MM.1S (cell line): ENCODE data around the gene KCTD18.

ENCODE experiments used
- DNase-seq: peaks from one replicate; pipeline ENCODE4 v3.0.0-alpha.2; 2015
- H2AFZ ChIP-seq: fragments of 300-600 bp; sonication (generic); 2 replicates; pipeline ENCODE4 v1.6.0; 2016; ENCODE audit warnings: antibody characterized with exemption, low read length
- H3F3A ChIP-seq: fragments of 300-600 bp; sonication (generic); 2 replicates; pipeline ENCODE4 v1.6.1; 2016; ENCODE audit warnings: mild to moderate bottlenecking, antibody characterized with exemption, low read length, moderate library complexity, mixed read lengths; ENCODE audit not compliant: insufficient read depth
- H3K27ac ChIP-seq: fragments of 300-600 bp; sonication (generic); 2 replicates; pipeline ENCODE4 v1.5.1; 2016; ENCODE audit warnings: mild to moderate bottlenecking, low read length
- H3K27me3 ChIP-seq: fragments of 300-600 bp; sonication (generic); replicated peaks from 2 replicates; pipeline ENCODE4 v1.6.0; 2016; ENCODE audit warnings: low read length; ENCODE audit not compliant: insufficient read depth
- H3K36me3 ChIP-seq: fragments of 300-600 bp; sonication (generic); replicated peaks from 2 replicates; pipeline ENCODE4 v1.6.1; 2016; ENCODE audit warnings: mild to moderate bottlenecking, low read length, mixed read lengths; ENCODE audit not compliant: insufficient read depth
- H3K4me1 ChIP-seq: fragments of 300-600 bp; sonication (generic); 2 replicates; pipeline ENCODE4 v1.6.1; 2016; ENCODE audit warnings: low read length, mixed read lengths
- H3K4me2 ChIP-seq: fragments of 300-600 bp; sonication (generic); 2 replicates; pipeline ENCODE4 v1.6.0; 2016; ENCODE audit warnings: low read depth, low read length
- H3K4me3 ChIP-seq: fragments of 300-600 bp; sonication (generic); 2 replicates; pipeline ENCODE4 v1.5.1; 2016; ENCODE audit warnings: low read length, mixed read lengths
- H3K79me2 ChIP-seq: fragments of 300-600 bp; sonication (generic); 2 replicates; pipeline ENCODE4 v1.6.1; 2016; ENCODE audit warnings: mixed run types, low read length, mixed read lengths
- H3K9ac ChIP-seq: fragments of 300-600 bp; sonication (generic); 2 replicates; pipeline ENCODE4 v1.6.1; 2016; ENCODE audit warnings: low read length, mixed read lengths
- H3K9me2 ChIP-seq: fragments of 300-600 bp; sonication (generic); replicated peaks from 2 replicates; pipeline ENCODE4 v1.6.1; 2016; ENCODE audit warnings: mild to moderate bottlenecking, low read length, mixed read lengths; ENCODE audit not compliant: insufficient read depth
- H3K9me3 ChIP-seq: fragments of 300-600 bp; sonication (generic); replicated peaks from 2 replicates; pipeline ENCODE4 v1.6.1; 2016; ENCODE audit warnings: mild to moderate bottlenecking, low read length, mixed read lengths; ENCODE audit not compliant: insufficient read depth
- H4K20me1 ChIP-seq: fragments of 300-600 bp; sonication (generic); 2 replicates; pipeline ENCODE4 v1.6.1; 2016; ENCODE audit warnings: mild to moderate bottlenecking, low read length, moderate library complexity, mixed read lengths; ENCODE audit not compliant: insufficient read depth
- EZH2 ChIP-seq: fragments of 300-600 bp; sonication (generic); optimal IDR thresholded peaks from 2 replicates; pipeline ENCODE3; 2017; ENCODE audit warnings: low read depth, mild to moderate bottlenecking, antibody characterized with exemption, low read length, mixed read lengths
- EZH2phosphoT487 ChIP-seq: fragments of 300-600 bp; sonication (generic); IDR thresholded peaks from 2 replicates; pipeline ENCODE4 v1.6.1; 2018; ENCODE audit warnings: antibody characterized with exemption, low read length
- TF ChIP-seq, protein P1 (sequence below): fragments of 300-600 bp; sonication (generic); IDR thresholded peaks from 2 replicates; pipeline ENCODE4 v1.5.1; 2016; ENCODE audit warnings: antibody characterized with exemption, low read length, mixed read lengths

KCTD18 gene

DNA sequence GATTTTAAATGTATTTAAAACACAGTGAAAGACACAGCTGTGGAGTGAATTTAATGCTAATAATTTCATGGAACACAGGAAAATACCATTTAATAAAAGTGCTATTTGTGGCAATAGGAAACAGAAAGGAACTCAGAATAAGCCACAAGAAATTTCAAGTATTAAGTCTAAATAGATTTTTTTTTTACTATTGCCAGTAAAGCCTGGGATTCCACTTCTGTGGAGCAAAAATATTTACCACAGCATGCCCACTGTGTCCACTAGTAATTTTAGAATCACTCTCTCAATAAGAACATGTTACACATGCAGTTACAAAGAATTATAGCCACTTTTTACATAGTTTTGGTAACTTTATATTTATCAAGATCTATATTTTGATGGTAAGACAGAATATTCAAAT lies 17.2 kb downstream of the KCTD18 start:
- TF ChIP-seq, protein P1, sequence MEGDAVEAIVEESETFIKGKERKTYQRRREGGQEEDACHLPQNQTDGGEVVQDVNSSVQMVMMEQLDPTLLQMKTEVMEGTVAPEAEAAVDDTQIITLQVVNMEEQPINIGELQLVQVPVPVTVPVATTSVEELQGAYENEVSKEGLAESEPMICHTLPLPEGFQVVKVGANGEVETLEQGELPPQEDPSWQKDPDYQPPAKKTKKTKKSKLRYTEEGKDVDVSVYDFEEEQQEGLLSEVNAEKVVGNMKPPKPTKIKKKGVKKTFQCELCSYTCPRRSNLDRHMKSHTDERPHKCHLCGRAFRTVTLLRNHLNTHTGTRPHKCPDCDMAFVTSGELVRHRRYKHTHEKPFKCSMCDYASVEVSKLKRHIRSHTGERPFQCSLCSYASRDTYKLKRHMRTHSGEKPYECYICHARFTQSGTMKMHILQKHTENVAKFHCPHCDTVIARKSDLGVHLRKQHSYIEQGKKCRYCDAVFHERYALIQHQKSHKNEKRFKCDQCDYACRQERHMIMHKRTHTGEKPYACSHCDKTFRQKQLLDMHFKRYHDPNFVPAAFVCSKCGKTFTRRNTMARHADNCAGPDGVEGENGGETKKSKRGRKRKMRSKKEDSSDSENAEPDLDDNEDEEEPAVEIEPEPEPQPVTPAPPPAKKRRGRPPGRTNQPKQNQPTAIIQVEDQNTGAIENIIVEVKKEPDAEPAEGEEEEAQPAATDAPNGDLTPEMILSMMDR, result no peak
- TF ChIP-seq EZH2 (no peak), EZH2phosphoT487 (no peak)
- H3F3A ChIP-seq, result no peaks in the 10 kb centered on the region
- no peak for DNase-seq
- no peak overlapping the region for H2AFZ ChIP-seq
- H3K79me2 ChIP-seq, result no peaks in the 10 kb centered on the region
- no peaks in the 10 kb centered on the region for H3K4me1 ChIP-seq
- no peaks in the 10 kb centered on the region for H3K9me3 ChIP-seq
- H3K36me3 ChIP-seq, result no peaks in the 10 kb centered on the region; the same call in 1 of the 2 replicates
- no peak overlapping the region for H3K27ac ChIP-seq
- no peaks in the 10 kb centered on the region for H3K9me2 ChIP-seq
- no peak overlapping the region for H3K4me2 ChIP-seq
- no peaks in the 10 kb centered on the region for H4K20me1 ChIP-seq
- no peaks in the 10 kb centered on the region for H3K27me3 ChIP-seq
- no peak overlapping the region for H3K9ac ChIP-seq
- no peak overlapping the region for H3K4me3 ChIP-seq

DNA sequence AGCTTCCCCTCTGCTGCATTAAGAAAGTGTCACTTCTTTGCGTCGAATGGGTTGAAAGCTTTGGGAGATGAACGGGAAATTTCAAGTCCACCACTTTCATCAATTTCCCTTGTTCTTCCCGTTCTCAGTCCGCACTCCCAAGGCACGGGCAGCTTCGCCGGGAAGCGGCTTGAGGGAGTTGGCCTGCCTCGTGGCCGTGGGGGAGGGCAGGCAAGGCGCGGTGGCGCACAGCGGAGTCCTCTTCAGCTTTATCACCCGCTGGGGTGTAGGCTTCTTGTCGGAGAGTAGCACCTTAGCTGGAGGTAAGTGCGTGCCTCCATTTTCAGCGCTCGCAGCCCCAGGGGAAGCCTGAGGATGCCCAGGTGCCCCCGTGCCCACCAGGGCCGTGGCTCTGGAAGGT lies 19.9 kb downstream of the KCTD18 start:
- Histone ChIP-seq H3K36me3 (no peaks in the 10 kb centered on the region), H3K4me3 (no peak overlapping the region), H3F3A (no peaks in the 10 kb centered on the region), H3K9me3 (no peaks in the 10 kb centered on the region), H3K27ac (no peak overlapping the region), H3K9me2 (no peaks in the 10 kb centered on the region), H3K4me2 (no peak overlapping the region), H2AFZ (no peak overlapping the region), H3K79me2 (no peaks in the 10 kb centered on the region), H3K27me3 (no peaks in the 10 kb centered on the region), H4K20me1 (no peaks in the 10 kb centered on the region), H3K4me1 (no peaks in the 10 kb centered on the region), H3K9ac (no peak overlapping the region)
- TF ChIP-seq, protein P1, result no peak
- TF ChIP-seq EZH2 (no peak), EZH2phosphoT487 (no peak)
- no peak for DNase-seq

DNA sequence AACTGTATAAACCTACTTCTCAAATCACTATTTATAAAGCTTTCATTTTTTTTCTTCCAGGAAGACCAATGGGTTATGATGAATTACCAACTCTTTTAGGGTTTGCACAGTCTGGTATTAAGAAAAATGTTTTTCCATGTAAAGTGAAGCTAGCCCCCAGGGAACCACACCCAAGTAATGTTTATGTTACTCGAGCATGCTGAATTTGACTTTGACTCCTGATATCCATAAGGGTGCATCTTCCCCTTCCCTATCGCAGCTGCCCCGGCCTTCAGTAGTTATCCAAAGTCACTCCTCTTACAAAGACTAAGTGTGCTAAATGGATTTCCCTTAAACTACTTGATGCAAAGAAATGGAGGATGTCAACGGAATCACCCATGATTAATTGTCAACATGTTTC lies 21.7 kb downstream of the KCTD18 start:
- no peaks in the 10 kb centered on the region for H3K27me3 ChIP-seq
- H3K4me3 ChIP-seq, result no peak overlapping the region
- no peaks in the 10 kb centered on the region for H3F3A ChIP-seq
- no peak overlapping the region for H3K27ac ChIP-seq
- no peaks in the 10 kb centered on the region for H3K36me3 ChIP-seq
- no peak overlapping the region for H2AFZ ChIP-seq
- H3K4me2 ChIP-seq, result no peak overlapping the region
- H3K9ac ChIP-seq, result no peak overlapping the region
- no peaks in the 10 kb centered on the region for H3K4me1 ChIP-seq
- TF ChIP-seq EZH2phosphoT487 (no peak), EZH2 (no peak)
- TF ChIP-seq, protein P1, result no peak
- H4K20me1 ChIP-seq, result no peaks in the 10 kb centered on the region
- no peaks in the 10 kb centered on the region for H3K9me2 ChIP-seq
- H3K9me3 ChIP-seq, result no peaks in the 10 kb centered on the region
- no peaks in the 10 kb centered on the region for H3K79me2 ChIP-seq
- DNase-seq, result no peak
